Activated CD4-positive, alpha-beta T cell treated with anti-CD3 and anti-CD28 coated beads for 36 hours (primary cell): ENCODE data around the gene PIP5KL1. TPM values are rescaled to one million over a fixed set of nuclear protein-coding genes. Genes with fewer than 3 reads are reported as not detected.

Source experiments
- ATAC-seq: fragments of 200-7000 bp; cut with Tn5 transposase; one replicate; pipeline ENCODE4 v1.10.0; 2021; ENCODE audit warnings: mild to moderate bottlenecking, moderate library complexity
- CTCF ChIA-PET: fragments of 350-600 bp; sonication (Branson Sonifier 250); formaldehyde crosslinking; loops from one replicate; lab custom pipeline; 2021; ENCODE audit warnings: antibody characterized with exemption; lab: Charles Lee
- POLR2A ChIA-PET: fragments of 350-600 bp; sonication (Branson Sonifier 250); formaldehyde crosslinking; loops from one replicate; lab custom pipeline; 2021; ENCODE audit warnings: antibody characterized with exemption, inconsistent platforms; lab: Charles Lee
- DNase-seq: peaks from one replicate; pipeline ENCODE4 v3.0.0-alpha.2; 2020
- H3K27ac Mint-ChIP-seq: one replicate; pipeline ENCODE4 v1.8.0; 2021; ENCODE audit warnings: mixed read lengths
- H3K27me3 Mint-ChIP-seq: one replicate; pipeline ENCODE4 v1.8.0; 2021; ENCODE audit warnings: mixed read lengths
- H3K36me3 Mint-ChIP-seq: one replicate; pipeline ENCODE4 v1.8.0; 2021; ENCODE audit warnings: low read depth, mixed read lengths
- H3K4me1 Mint-ChIP-seq: one replicate; pipeline ENCODE4 v1.8.0; 2021; ENCODE audit warnings: mixed read lengths
- H3K4me3 Mint-ChIP-seq: one replicate; pipeline ENCODE4 v1.8.0; 2021; ENCODE audit warnings: mild to moderate bottlenecking, moderate library complexity, mixed read lengths
- H3K9me3 Mint-ChIP-seq: one replicate; pipeline ENCODE4 v1.8.0; 2021; ENCODE audit warnings: low read depth, mixed read lengths
- intact Hi-C, 2 experiments: fragments of 100-400 bp; cut with DNase I in 1 of 2; cut with micrococcal nuclease in 1 of 2; formaldehyde crosslinking; loops; one replicate each; pipeline versions ENCODE4 v1.14.2 to v1.15.1; 2022 to 2024; cut with DNase I, micrococcal nuclease
- total RNA-seq, 2 experiments: library from RNA; stranded (reverse); gene quantifications; one replicate each; pipeline ENCODE4 v1.2.3, GENCODE V29; 2021

Gene PIP5KL1
- total RNA-seq, 2 experiments from 2014 or later: 1.9 to 2.8 TPM

DNA sequence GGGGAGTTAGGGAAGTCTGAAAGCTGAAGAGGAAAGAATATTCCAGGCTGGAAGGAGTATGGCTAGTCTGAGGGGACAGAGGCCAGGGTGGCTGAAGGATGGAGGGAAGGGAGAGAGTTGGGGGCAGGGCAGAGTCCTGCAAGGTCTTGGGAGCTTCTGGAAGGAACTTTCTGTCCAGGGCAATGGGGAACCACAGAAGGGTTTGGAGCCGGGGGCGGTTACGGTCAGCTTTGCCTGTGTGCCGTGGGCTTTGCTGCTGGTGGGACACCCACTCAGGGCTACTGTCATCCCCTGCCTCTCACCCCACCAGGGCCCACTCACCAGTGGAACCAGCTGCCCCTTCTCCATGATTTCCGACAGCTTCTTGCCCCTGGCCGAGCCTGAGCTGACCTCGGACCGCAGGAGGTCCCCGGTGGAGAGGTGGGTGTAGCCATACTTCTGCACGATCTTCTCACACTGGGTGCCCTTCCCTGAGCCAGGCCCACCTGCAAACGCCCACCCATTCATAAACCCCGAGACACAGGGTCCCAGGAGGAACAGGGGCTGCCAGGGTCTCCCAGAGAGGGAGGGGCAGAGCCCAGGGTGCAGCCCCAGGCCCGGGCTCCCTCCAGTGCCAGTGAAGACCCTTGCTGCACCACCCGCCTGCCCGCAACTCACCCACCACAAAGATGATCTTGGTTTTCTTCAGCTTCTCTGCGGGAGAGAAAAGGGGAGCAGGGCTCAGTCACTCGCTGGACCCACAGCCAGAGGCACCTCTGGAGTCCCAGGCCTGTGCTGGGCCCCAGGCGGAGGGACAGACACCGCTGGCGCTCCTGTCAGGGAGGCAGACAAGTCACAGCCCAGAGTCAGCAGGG lies 58.0 kb downstream of the PIP5KL1 start:
- Mint-ChIP-seq H3K9me3 (no peaks in the 10 kb centered on the region), H3K4me3 (no peak overlapping the region), H3K27me3 (peaks cover 2% of the 10 kb centered on the region), H3K36me3 (no peaks in the 10 kb centered on the region), H3K27ac (no peak overlapping the region), H3K4me1 (no peaks in the 10 kb centered on the region)
- ChIA-PET CTCF (interaction anchor here (0.6 to 1.7 kb wide), 7 partner anchors 10 to 1279 kb away, joined by 3 to 6 read pairs (median 3); partner anchors contain the start of gene TOR2A), POLR2A (no interaction called here)
- intact Hi-C loops: loop anchor here in 1 of 2 experiments (5.0 to 10.0 kb wide), 3 partner anchors 50 to 368 kb away; no protein-coding TSS in a partner anchor
- ATAC-seq (no peak), DNase-seq (no peak)

DNA sequence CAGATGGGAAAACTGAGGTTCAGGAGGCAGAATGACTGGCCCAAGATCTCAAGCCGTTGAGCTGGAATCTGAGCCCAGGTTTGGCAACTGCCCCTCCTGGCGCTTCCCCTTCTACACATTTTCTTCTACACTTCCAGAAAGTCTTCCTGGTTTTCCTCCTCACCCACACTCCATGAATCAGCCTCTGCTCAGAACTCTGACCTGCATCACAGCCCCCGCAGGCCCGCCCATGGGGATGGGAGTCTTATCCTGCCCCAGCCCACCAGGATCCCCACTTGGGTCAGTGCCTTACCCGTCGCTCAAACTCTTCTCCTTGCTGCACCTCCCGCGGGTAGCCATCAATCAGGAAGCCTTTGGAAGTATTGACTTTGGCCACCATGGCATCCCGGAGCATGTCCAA lies 59.0 kb downstream of the PIP5KL1 start:
- Mint-ChIP-seq H3K36me3 (no peaks in the 10 kb centered on the region), H3K27ac (no peak overlapping the region), H3K4me1 (no peaks in the 10 kb centered on the region), H3K27me3 (no peaks in the 10 kb centered on the region), H3K9me3 (no peaks in the 10 kb centered on the region), H3K4me3 (no peak overlapping the region)
- ChIA-PET POLR2A (no interaction called here), CTCF (interaction anchor here (0.7 to 3.3 kb wide), 5 partner anchors 18 to 230 kb away, joined by 3 to 19 read pairs (median 7); partner anchors contain the start of genes CDK9, ST6GALNAC6 and TOR2A)
- intact Hi-C loops: loop anchor here (2.0 to 10.0 kb wide), 4 partner anchors 51 to 367 kb away; partner anchors contain the start of gene FPGS (in 1 of the 2)
- no peak for DNase-seq
- no peak for ATAC-seq

DNA sequence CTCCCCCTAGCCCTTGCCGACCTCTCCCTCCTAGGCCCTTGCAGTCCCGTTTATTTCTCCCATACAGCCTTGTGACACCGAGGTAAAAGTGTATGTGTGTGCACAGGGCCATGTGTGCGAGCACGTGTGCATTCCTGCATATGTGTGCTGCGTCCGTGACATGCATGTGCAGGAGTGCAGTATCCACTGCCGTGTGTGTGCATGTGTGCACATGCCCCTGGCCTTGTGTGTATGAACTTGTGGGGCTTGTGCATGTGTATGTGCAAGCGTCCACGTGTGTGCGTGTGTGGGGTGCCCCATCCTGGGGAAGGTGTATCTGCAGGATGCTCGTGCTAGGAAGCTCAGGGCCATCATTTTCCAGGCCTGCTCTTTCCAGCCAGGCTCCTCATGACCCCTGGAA lies 59.7 kb downstream of the PIP5KL1 start:
- CTCF ChIA-PET: interaction anchor here (0.6 to 3.9 kb wide), 17 partner anchors 14 to 235 kb away, joined by 3 to 23 read pairs (median 8); partner anchors contain the start of genes CDK9, SH2D3C, ST6GALNAC6 and TOR2A

More for the DNA sequence above, 59.7 kb downstream of the PIP5KL1 start:
- H3K27me3 Mint-ChIP-seq: no peaks in the 10 kb centered on the region
- POLR2A ChIA-PET: no interaction called here
- intact Hi-C loops: loop anchor here (1.0 to 10.0 kb wide), 8 partner anchors 50 to 366 kb away; partner anchors contain the start of genes TOR2A (in 2 of the 2), CDK9 (in 1 of the 2) and FPGS (in 1 of the 2)
- no peak for ATAC-seq
- no peak for DNase-seq
- H3K4me3 Mint-ChIP-seq: no peak overlapping the region
- no peak overlapping the region for H3K27ac Mint-ChIP-seq
- H3K36me3 Mint-ChIP-seq: no peaks in the 10 kb centered on the region
- H3K9me3 Mint-ChIP-seq: no peaks in the 10 kb centered on the region
- peaks cover 3% of the 10 kb centered on the region for H3K4me1 Mint-ChIP-seq

Other genes with a start within 250 kb of the PIP5KL1 start
- not detected for gene CFAP157, start 223.8 kb downstream of the PIP5KL1 start, total RNA-seq
- 10 to 100 TPM; 12.9 to 15.1 TPM for gene PTRH1, start 215.1 kb downstream of the PIP5KL1 start, total RNA-seq
- gene TTC16, start 214.7 kb downstream of the PIP5KL1 start, total RNA-seq: under 1 TPM; 0.16 to 0.30 TPM
- 10 to 100 TPM; 11.3 to 14.0 TPM for gene TOR2A, start 195.5 kb downstream of the PIP5KL1 start, total RNA-seq
- gene SH2D3C, start 152.1 kb downstream of the PIP5KL1 start, total RNA-seq: 10 to 100 TPM; 30.3 to 35.2 TPM
- gene CDK9, start 144.7 kb downstream of the PIP5KL1 start, total RNA-seq: 10 to 100 TPM; 63.8 to 80.4 TPM
- 10 to 100 TPM; 71.9 to 80.4 TPM for gene FPGS, start 127.9 kb downstream of the PIP5KL1 start, total RNA-seq
- gene ENG, start 76.1 kb downstream of the PIP5KL1 start, total RNA-seq: 10 to 100 TPM; 13.9 to 15.2 TPM
- gene AK1, start 53.1 kb downstream of the PIP5KL1 start, total RNA-seq: 10 to 100 TPM; 14.5 to 23.9 TPM
- gene ST6GALNAC6, start 31.2 kb downstream of the PIP5KL1 start, total RNA-seq: 10 to 100 TPM; 46.3 to 63.3 TPM
- gene ST6GALNAC4, start 13.7 kb downstream of the PIP5KL1 start, total RNA-seq: 10 to 100 TPM; 14.9 to 20.7 TPM
- 10 to 100 TPM; 44.1 to 46.6 TPM for gene DPM2, start 7.1 kb upstream of the PIP5KL1 start, total RNA-seq
- 10 to 100 TPM; 56.2 to 58.4 TPM for gene EEIG1, start 50.2 kb upstream of the PIP5KL1 start, total RNA-seq
- 10 to 100 TPM; 11.3 to 13.7 TPM for gene NAIF1, start 136.5 kb upstream of the PIP5KL1 start, total RNA-seq
- gene SLC25A25, start 137.5 kb upstream of the PIP5KL1 start, total RNA-seq: 10 to 100 TPM in 1 of 2 experiments, 1 to 10 TPM in 1; 6.9 to 10.8 TPM
- 10 to 100 TPM; 47.7 to 48.5 TPM for gene PTGES2, start 197.0 kb upstream of the PIP5KL1 start, total RNA-seq
- gene LCN2, start 218.7 kb upstream of the PIP5KL1 start, total RNA-seq: not detected
- gene BBLN, start 229.5 kb upstream of the PIP5KL1 start, total RNA-seq: 10 to 100 TPM; 64.4 to 68.5 TPM